H4 (cell line): ENCODE measurements around the gene CDH4. TPM values are rescaled to one million over a fixed set of nuclear protein-coding genes. Genes with fewer than 3 reads are reported as not detected.

Source experiments
- DNase-seq: peaks from one replicate; pipeline ENCODE4 v3.0.0-alpha.2; 2015; ENCODE audit warnings: low spot score
- total RNA-seq: library from RNA; depleted of rRNA; stranded (reverse); fragments of >200 nt; shearing (Covaris generic); gene quantifications from 2 replicates; pipeline ENCODE4 v1.2.3, GENCODE V29; 2014

CDH4 gene
- total RNA-seq, 1 experiment from 2014 or later: 0.14 TPM

GRCh38 chr20:61601361-61601760, 349.3 kb downstream of the CDH4 start:
- no peak for DNase-seq

GRCh38 chr20:61601853-61602252, 349.8 kb downstream of the CDH4 start:
- DNase-seq: no peak

- DNase-seq: no peak
Observed at GRCh38 chr20:61603715-61604114, 351.7 kb downstream of the CDH4 start.

- DNase-seq: no peak
Observed at GRCh38 chr20:61604549-61604948, 352.5 kb downstream of the CDH4 start.

- DNase-seq: no peak
Observed at GRCh38 chr20:61605283-61605682, 353.2 kb downstream of the CDH4 start.

- DNase-seq: no peak
Observed at GRCh38 chr20:61605862-61606557, 353.9 kb downstream of the CDH4 start.

- DNase-seq: no peak
Observed at GRCh38 chr20:61608275-61609085, 356.4 kb downstream of the CDH4 start.

GRCh38 chr20:61609461-61609860, 357.4 kb downstream of the CDH4 start:
- no peak for DNase-seq

GRCh38 chr20:61611401-61612180, 359.5 kb downstream of the CDH4 start:
- DNase-seq: no peak

- no peak for DNase-seq
Observed at GRCh38 chr20:61613917-61614705, 362.1 kb downstream of the CDH4 start.

- DNase-seq: no peak
Observed at GRCh38 chr20:61614706-61615100, 362.6 kb downstream of the CDH4 start.

- DNase-seq: no peak
Observed at GRCh38 chr20:61615806-61616205, 363.7 kb downstream of the CDH4 start.

- no peak for DNase-seq
Observed at GRCh38 chr20:61619751-61620150, 367.7 kb downstream of the CDH4 start.

GRCh38 chr20:61620174-61620573, 368.1 kb downstream of the CDH4 start:
- DNase-seq: no peak

- no peak for DNase-seq
Observed at GRCh38 chr20:61621035-61621730, 369.1 kb downstream of the CDH4 start.

- DNase-seq: no peak
Observed at GRCh38 chr20:61621852-61622251, 369.8 kb downstream of the CDH4 start.

- no peak for DNase-seq
Observed at GRCh38 chr20:61623451-61623850, 371.4 kb downstream of the CDH4 start.

GRCh38 chr20:61625246-61625645, 373.2 kb downstream of the CDH4 start:
- no peak for DNase-seq

- DNase-seq: no peak
Observed at GRCh38 chr20:61626412-61626811, 374.4 kb downstream of the CDH4 start.

- DNase-seq: no peak
Observed at GRCh38 chr20:61627791-61628415, 375.8 kb downstream of the CDH4 start.

- no peak for DNase-seq
Observed at GRCh38 chr20:61628480-61628879, 376.4 kb downstream of the CDH4 start.
